MM.1S (cell line): ENCODE data around the gene SRP54.

ENCODE experiments used
- EZH2 ChIP-seq: fragments of 300-600 bp; sonication (generic); optimal IDR thresholded peaks from 2 replicates; pipeline ENCODE3; 2017; ENCODE audit warnings: low read depth, mild to moderate bottlenecking, antibody characterized with exemption, low read length, mixed read lengths
- EZH2phosphoT487 ChIP-seq: fragments of 300-600 bp; sonication (generic); IDR thresholded peaks from 2 replicates; pipeline ENCODE4 v1.6.1; 2018; ENCODE audit warnings: antibody characterized with exemption, low read length
- TF ChIP-seq, protein P1 (sequence below): fragments of 300-600 bp; sonication (generic); IDR thresholded peaks from 2 replicates; pipeline ENCODE4 v1.5.1; 2016; ENCODE audit warnings: antibody characterized with exemption, low read length, mixed read lengths

DNA sequence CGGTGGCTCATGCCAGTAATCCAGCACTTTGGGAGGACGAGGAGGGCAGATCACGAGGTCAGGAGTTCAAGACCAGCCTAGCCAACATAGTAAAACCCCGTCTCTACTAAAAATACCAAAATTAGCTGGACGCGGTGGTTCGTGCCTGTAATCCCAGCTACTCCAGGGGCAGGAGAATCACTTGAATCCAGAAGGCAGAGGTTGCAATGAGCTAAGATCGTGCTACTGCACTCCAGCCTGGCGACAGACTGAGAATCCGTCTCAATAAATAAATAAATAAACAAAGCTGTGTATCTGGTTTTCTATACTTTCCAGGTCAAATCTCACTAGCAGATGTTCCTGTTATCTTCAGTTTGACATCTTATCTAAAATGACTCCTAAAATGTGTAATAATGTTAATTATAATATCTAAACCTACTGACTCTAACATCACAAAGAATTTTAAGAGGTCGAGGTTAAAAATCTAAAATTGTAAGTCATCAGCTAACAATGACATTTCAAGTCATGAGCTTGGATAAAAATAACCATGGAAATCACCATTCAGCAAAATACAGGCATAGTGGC is 2.4 kb upstream of the SRP54 start:
- TF ChIP-seq, protein P1, sequence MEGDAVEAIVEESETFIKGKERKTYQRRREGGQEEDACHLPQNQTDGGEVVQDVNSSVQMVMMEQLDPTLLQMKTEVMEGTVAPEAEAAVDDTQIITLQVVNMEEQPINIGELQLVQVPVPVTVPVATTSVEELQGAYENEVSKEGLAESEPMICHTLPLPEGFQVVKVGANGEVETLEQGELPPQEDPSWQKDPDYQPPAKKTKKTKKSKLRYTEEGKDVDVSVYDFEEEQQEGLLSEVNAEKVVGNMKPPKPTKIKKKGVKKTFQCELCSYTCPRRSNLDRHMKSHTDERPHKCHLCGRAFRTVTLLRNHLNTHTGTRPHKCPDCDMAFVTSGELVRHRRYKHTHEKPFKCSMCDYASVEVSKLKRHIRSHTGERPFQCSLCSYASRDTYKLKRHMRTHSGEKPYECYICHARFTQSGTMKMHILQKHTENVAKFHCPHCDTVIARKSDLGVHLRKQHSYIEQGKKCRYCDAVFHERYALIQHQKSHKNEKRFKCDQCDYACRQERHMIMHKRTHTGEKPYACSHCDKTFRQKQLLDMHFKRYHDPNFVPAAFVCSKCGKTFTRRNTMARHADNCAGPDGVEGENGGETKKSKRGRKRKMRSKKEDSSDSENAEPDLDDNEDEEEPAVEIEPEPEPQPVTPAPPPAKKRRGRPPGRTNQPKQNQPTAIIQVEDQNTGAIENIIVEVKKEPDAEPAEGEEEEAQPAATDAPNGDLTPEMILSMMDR = no peak
- TF ChIP-seq EZH2 (no peak), EZH2phosphoT487 (no peak)
